GM23248 (cell line): ENCODE data around the gene FPGS.

Source experiments
- EZH2 ChIP-seq: fragments of 200-600 bp; sonication (generic); IDR thresholded peaks from 2 replicates; pipeline ENCODE4 v1.6.1; 2018; ENCODE audit warnings: antibody characterized with exemption, mild to moderate bottlenecking; ENCODE audit not compliant: insufficient read depth, poor library complexity, severe bottlenecking
- EZH2phosphoT487 ChIP-seq: fragments of 200-600 bp; sonication (generic); IDR thresholded peaks from 2 replicates; pipeline ENCODE4 v1.6.1; 2018; ENCODE audit warnings: antibody characterized with exemption, moderate library complexity, mild to moderate bottlenecking, low read depth; ENCODE audit not compliant: insufficient read depth

DNA sequence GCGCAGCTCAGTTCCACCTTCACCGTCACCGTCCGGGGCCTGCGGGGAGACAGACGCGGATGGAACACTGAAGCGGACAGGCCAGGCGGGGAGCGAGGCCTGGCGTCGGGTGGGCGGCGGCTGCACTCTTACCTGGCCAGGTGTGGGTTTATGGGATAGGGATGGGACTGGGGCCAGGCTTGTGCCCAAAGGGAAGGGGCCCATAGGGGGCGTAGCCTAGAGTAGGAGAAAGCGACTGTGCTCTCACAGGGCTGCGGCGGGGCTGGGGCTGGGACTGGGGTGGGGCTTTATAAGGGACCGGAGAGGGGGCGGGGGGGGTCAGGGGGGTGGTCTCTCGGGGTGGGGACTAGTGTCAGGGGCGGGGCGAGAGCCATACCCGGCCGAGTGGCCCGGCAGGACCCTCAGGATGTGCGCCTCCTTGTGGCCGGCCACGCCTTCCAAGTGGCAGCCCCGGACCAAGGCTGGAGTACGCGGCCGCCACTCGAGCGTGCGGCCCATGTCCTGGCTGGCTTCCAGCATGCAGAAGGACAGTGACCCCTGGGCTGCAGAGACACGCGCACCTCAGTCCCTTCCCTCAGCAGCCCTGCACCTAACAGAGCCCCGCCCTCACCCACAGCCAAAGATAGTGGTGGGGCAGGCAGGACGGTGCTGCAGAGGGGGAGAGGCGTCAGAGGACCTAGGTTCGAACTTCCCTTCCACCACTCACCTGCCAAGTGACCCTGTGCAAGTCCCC lies 22.8 kb downstream of the FPGS start:
- TF ChIP-seq EZH2: no peak
- TF ChIP-seq EZH2phosphoT487: no peak
